ENCODE results near the gene BMPR1B.

DNA sequence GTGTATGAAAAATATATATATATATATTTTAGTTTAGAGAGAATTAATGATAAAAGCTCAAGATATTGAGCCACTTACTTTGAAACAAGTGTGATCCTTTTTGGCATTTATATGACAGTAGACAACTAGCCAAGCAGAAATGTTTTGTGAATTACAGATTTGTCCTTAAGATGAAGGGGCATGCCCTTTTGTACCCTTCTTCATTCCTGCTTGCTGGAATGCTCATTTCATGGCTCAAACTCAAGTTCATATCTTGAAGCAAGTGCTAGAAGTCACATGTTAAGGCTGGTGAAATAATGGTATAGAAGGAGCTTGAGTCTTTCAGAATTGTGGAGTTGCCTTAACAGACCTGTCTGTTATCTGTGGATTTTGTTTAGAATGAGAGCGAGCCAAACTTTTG is 203.0 kb downstream of the BMPR1B start:
- TF ChIP-seq CTCF (IDR thresholded peaks at IDR 0.05) (no peak), POLR2A (IDR thresholded peaks at IDR 0.05) (no peak)

Data from right lobe of liver (tissue), 4 donors.